ENCODE results near the gene USH1C. TPM values are rescaled to one million over a fixed set of nuclear protein-coding genes. Genes with fewer than 3 reads are reported as not detected.

Gene USH1C
- total RNA-seq, 2 donors from 2014 or later, result not detected

GRCh38 chr11:17561526-17561925, 17.3 kb upstream of the USH1C start:
- WGBS, result 91% methylated on average over 9 of the region's 9 CpGs
- no peak for DNase-seq (ENCODE audit: low spot score)

GRCh38 chr11:17561111-17561415, 16.8 kb upstream of the USH1C start:
- intact Hi-C loops (cut with DNase I), result no loop called here
- no peak for DNase-seq (ENCODE audit: low spot score)
- Histone ChIP-seq H3K27me3 (replicated peaks; ENCODE audit: insufficient read depth) (no peaks in the 10 kb centered on the region), H3K4me1 (replicated peaks) (no peaks in the 10 kb centered on the region), H3K27ac (no peak overlapping the region), H3K36me3 (no peaks in the 10 kb centered on the region), H3K9me3 (no peaks in the 10 kb centered on the region), H3K4me3 (no peak overlapping the region)
- TF ChIP-seq POLR2A (IDR thresholded peaks at IDR 0.05) (no peak), POLR2AphosphoS5 (IDR thresholded peaks at IDR 0.05) (no peak)
- WGBS, result 96% methylated on average over 4 of the region's 4 CpGs

More at GRCh38 chr11:17561526-17561925, 17.3 kb upstream of the USH1C start:
- no peaks in the 10 kb centered on the region for H3K36me3 ChIP-seq
- TF ChIP-seq, protein P1, sequence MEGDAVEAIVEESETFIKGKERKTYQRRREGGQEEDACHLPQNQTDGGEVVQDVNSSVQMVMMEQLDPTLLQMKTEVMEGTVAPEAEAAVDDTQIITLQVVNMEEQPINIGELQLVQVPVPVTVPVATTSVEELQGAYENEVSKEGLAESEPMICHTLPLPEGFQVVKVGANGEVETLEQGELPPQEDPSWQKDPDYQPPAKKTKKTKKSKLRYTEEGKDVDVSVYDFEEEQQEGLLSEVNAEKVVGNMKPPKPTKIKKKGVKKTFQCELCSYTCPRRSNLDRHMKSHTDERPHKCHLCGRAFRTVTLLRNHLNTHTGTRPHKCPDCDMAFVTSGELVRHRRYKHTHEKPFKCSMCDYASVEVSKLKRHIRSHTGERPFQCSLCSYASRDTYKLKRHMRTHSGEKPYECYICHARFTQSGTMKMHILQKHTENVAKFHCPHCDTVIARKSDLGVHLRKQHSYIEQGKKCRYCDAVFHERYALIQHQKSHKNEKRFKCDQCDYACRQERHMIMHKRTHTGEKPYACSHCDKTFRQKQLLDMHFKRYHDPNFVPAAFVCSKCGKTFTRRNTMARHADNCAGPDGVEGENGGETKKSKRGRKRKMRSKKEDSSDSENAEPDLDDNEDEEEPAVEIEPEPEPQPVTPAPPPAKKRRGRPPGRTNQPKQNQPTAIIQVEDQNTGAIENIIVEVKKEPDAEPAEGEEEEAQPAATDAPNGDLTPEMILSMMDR (IDR thresholded peaks at IDR 0.05), result no peak
- TF ChIP-seq POLR2A (IDR thresholded peaks at IDR 0.05), result no peak
- H3K4me3 ChIP-seq, result no peak overlapping the region
- intact Hi-C loops (cut with DNase I), result no loop called here
- H3K27me3 ChIP-seq (replicated peaks; ENCODE audit: insufficient read depth), result no peaks in the 10 kb centered on the region
- no peak overlapping the region for H3K27ac ChIP-seq
- H3K4me1 ChIP-seq (replicated peaks), result no peaks in the 10 kb centered on the region
- no peaks in the 10 kb centered on the region for H3K9me3 ChIP-seq

- Histone ChIP-seq H3K36me3 (no peaks in the 10 kb centered on the region), H3K4me1 (replicated peaks) (no peaks in the 10 kb centered on the region), H3K9me3 (no peaks in the 10 kb centered on the region), H3K4me3 (no peak overlapping the region), H3K27ac (no peak overlapping the region), H3K27me3 (replicated peaks; ENCODE audit: insufficient read depth) (no peaks in the 10 kb centered on the region)
- WGBS, result 63% methylated on average over 12 of the region's 12 CpGs
- DNase-seq (ENCODE audit: low spot score), result no peak
- intact Hi-C loops (cut with DNase I), result no loop called here
- TF ChIP-seq POLR2A (IDR thresholded peaks at IDR 0.05), result no peak
- TF ChIP-seq, protein P1 (IDR thresholded peaks at IDR 0.05), result no peak
- no peak for TF ChIP-seq POLR2AphosphoS5 (IDR thresholded peaks at IDR 0.05)
Measured at GRCh38 chr11:17560281-17561110, 16.3 kb upstream of the USH1C start.

DNA sequence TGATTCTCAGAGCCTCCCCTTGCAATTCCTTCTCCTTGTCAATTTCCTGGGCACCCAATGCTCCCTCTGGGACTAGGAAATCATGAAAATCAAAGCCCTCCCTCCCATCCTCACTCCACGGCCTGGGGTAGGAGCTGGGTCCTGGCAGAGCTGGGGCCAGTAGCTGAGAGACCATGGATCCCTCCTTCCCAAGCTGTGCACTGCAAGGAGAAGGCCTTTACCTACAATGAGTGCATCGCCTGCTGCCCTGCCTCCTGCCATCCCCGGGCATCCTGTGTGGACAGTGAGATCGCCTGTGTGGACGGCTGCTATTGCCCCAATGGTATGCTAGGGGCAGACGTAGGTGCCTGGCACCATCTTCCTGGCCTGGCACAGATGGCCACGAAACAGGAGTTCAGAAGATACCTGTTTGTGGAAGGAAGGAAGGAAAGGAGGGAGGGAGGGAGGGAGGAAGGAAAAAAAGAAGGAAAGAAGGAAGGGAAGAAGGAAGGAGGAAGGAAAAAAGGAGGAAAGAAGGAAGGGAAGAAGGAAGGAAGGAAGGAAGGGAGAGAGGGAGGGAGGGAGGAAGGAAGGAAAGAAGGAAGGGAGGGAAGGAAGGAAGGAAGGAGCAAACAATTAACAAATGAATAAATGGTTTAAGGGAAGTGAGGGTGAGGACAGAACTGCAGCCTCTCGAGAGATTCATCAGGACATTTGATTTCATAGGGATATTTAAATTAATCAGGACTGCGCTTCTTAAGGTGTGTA, 15.3 kb upstream of the USH1C start:
- no peak for TF ChIP-seq POLR2AphosphoS5 (IDR thresholded peaks at IDR 0.05)
- no peak for TF ChIP-seq POLR2A (IDR thresholded peaks at IDR 0.05)
- TF ChIP-seq, protein P1 (IDR thresholded peaks at IDR 0.05), result no peak
- 88% methylated on average over 9 of the region's 9 CpGs for WGBS
- Histone ChIP-seq H3K9me3 (no peaks in the 10 kb centered on the region), H3K27me3 (replicated peaks; ENCODE audit: insufficient read depth) (no peaks in the 10 kb centered on the region), H3K4me3 (no peak overlapping the region), H3K36me3 (no peaks in the 10 kb centered on the region), H3K4me1 (replicated peaks) (no peaks in the 10 kb centered on the region), H3K27ac (no peak overlapping the region)
- no peak for DNase-seq (ENCODE audit: low spot score)
- intact Hi-C loops (cut with DNase I), result no loop called here

DNA sequence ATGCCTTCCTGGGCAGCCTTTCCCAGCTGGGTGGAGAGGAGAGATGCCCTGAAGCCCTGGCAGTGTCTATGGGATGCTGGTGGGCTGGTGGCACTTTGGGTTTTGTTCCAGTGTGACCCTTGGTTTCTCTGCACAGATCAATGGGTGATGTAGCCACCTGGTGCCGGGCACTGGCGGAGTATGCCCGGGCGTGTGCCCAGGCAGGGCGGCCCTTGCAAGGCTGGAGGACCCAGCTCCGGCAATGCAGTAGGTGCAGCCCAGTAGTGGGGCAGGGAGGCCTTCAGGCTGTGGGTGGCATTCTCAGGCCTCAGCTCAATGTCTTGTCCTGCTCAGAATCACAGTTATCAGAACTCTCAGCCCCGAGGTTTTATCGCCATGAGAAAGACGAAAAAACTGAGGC, 14.7 kb upstream of the USH1C start:
- DNase-seq (ENCODE audit: low spot score), result no peak
- Histone ChIP-seq H3K9me3 (no peaks in the 10 kb centered on the region), H3K27ac (no peak overlapping the region), H3K36me3 (no peaks in the 10 kb centered on the region), H3K27me3 (replicated peaks; ENCODE audit: insufficient read depth) (no peaks in the 10 kb centered on the region), H3K4me1 (replicated peaks) (no peaks in the 10 kb centered on the region), H3K4me3 (no peak overlapping the region)
- intact Hi-C loops (cut with DNase I), result no loop called here
- TF ChIP-seq, protein P1 (IDR thresholded peaks at IDR 0.05), result no peak
- TF ChIP-seq POLR2A (IDR thresholded peaks at IDR 0.05) (no peak), POLR2AphosphoS5 (IDR thresholded peaks at IDR 0.05) (no peak)
- WGBS, result 88% methylated on average over 8 of the region's 9 CpGs

All from prostate gland (tissue), 2 donors.